ENCODE data around the gene XYLT1. TPM values are rescaled to one million over a fixed set of nuclear protein-coding genes. Genes with fewer than 3 reads are reported as not detected.

Gene XYLT1
- total and polyA plus RNA-seq, 10 of the 15 experiments (the other 5 are each of a cell fraction or from before 2014, with no cell fraction given), result 0.88 to 14.8 (median 5.8) TPM

DNA sequence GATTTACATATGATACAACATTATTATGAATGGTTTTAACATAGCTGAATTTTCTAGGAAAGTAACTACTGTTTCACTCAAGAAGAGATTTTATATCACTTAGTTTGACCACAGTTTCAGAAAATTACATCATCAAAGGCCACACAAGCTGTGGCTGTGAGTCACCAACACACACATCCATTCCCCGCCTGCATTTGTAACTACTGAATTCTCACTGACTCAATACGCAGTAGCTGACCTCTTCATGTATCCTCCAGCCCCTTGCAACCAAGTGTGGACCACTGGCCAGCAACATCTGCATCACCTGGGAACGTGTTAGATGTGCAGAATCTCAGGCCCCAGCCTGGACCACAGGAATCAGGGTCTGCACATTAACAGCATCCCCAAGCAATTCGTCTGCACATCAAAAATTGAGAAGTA, 197.6 kb downstream of the XYLT1 start:
- no TSS peak for BruUV-seq (replicated peaks)
- SMC1A ChIA-PET (ENCODE audit: uncharacterized antibody, unreplicated experiment), result interaction anchor here (0.7 to 2.4 kb wide), 11 partner anchors 10 to 217 kb away, joined by 3 to 15 read pairs (median 4); no protein-coding TSS in a partner anchor
- DNase-seq (ENCODE audit: low read depth, low spot score), result no peak
- TF ChIP-seq JUNB (IDR thresholded peaks at IDR 0.05) (peak; percentile 87), HDAC6 (IDR thresholded peaks at IDR 0.05; ENCODE audit: unreplicated experiment) (no peak), TCF7 (IDR thresholded peaks at IDR 0.05; ENCODE audit: borderline replicate concordance) (peak; percentile 82), STAT1 (conservative IDR thresholded peaks at IDR 0.05) (no peak), SPI1 (IDR thresholded peaks at IDR 0.05; ENCODE audit: borderline replicate concordance, insufficient read depth, low read depth, low read length) (no peak), ZZZ3 (IDR thresholded peaks at IDR 0.05; ENCODE audit: control insufficient read depth, insufficient read length, low read depth) (no peak), ZNF274 (IDR thresholded peaks at IDR 0.05; ENCODE audit: insufficient read depth, insufficient read length) (no peak), FOXM1 (IDR thresholded peaks at IDR 0.05; ENCODE audit: low read depth, low read length) (peak; percentile 45; the same call in 1 of the 2 replicates), BACH1 (IDR thresholded peaks at IDR 0.05; ENCODE audit: borderline replicate concordance) (no peak), HDGF (IDR thresholded peaks at IDR 0.05) (no peak), TCF12 (IDR thresholded peaks at IDR 0.05; ENCODE audit: low read depth, low read length) (no peak), MEF2A (IDR thresholded peaks at IDR 0.05; ENCODE audit: insufficient read depth, low read depth, low read length) (no peak), BCL11A (IDR thresholded peaks at IDR 0.05; ENCODE audit: low read depth, low read length) (0 out of 2 replicates have a peak, but pooled peaks have one; percentile 21), RAD51 (IDR thresholded peaks at IDR 0.05) (no peak), ZNF384 (IDR thresholded peaks at IDR 0.05; ENCODE audit: borderline replicate concordance, low read depth, low read length) (no peak)
- TF ChIP-seq, protein P1, sequence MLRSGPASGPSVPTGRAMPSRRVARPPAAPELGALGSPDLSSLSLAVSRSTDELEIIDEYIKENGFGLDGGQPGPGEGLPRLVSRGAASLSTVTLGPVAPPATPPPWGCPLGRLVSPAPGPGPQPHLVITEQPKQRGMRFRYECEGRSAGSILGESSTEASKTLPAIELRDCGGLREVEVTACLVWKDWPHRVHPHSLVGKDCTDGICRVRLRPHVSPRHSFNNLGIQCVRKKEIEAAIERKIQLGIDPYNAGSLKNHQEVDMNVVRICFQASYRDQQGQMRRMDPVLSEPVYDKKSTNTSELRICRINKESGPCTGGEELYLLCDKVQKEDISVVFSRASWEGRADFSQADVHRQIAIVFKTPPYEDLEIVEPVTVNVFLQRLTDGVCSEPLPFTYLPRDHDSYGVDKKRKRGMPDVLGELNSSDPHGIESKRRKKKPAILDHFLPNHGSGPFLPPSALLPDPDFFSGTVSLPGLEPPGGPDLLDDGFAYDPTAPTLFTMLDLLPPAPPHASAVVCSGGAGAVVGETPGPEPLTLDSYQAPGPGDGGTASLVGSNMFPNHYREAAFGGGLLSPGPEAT (IDR thresholded peaks at IDR 0.05; ENCODE audit: low read depth), result no peak
- TF ChIP-seq, protein P2, sequence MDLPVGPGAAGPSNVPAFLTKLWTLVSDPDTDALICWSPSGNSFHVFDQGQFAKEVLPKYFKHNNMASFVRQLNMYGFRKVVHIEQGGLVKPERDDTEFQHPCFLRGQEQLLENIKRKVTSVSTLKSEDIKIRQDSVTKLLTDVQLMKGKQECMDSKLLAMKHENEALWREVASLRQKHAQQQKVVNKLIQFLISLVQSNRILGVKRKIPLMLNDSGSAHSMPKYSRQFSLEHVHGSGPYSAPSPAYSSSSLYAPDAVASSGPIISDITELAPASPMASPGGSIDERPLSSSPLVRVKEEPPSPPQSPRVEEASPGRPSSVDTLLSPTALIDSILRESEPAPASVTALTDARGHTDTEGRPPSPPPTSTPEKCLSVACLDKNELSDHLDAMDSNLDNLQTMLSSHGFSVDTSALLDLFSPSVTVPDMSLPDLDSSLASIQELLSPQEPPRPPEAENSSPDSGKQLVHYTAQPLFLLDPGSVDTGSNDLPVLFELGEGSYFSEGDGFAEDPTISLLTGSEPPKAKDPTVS (IDR thresholded peaks at IDR 0.05; ENCODE audit: low read depth, low read length), result no peak
- TF ChIP-seq, protein P3, sequence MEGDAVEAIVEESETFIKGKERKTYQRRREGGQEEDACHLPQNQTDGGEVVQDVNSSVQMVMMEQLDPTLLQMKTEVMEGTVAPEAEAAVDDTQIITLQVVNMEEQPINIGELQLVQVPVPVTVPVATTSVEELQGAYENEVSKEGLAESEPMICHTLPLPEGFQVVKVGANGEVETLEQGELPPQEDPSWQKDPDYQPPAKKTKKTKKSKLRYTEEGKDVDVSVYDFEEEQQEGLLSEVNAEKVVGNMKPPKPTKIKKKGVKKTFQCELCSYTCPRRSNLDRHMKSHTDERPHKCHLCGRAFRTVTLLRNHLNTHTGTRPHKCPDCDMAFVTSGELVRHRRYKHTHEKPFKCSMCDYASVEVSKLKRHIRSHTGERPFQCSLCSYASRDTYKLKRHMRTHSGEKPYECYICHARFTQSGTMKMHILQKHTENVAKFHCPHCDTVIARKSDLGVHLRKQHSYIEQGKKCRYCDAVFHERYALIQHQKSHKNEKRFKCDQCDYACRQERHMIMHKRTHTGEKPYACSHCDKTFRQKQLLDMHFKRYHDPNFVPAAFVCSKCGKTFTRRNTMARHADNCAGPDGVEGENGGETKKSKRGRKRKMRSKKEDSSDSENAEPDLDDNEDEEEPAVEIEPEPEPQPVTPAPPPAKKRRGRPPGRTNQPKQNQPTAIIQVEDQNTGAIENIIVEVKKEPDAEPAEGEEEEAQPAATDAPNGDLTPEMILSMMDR (IDR thresholded peaks at IDR 0.05 in 2 of 3, conservative IDR thresholded peaks at IDR 0.05 in 1 of 3; ENCODE audit: control insufficient read depth in 2 of 3, extremely low read depth in 1 of 3, insufficient read depth in 1 of 3, low read depth in 3 of 3, low read length in 3 of 3), result no peak

More for the DNA sequence above, 197.6 kb downstream of the XYLT1 start:
- ATAC-seq (peak; percentile 87), FAIRE-seq (no peak)
- no peak overlapping the region for H3K9ac ChIP-seq (ENCODE audit: control insufficient read depth, insufficient read depth, low read length)
- POLR2A ChIA-PET, result interaction anchor here (0.6 to 1.1 kb wide), 3 partner anchors 24 to 204 kb away, joined by 3 to 7 read pairs (median 3); no protein-coding TSS in a partner anchor
- no peaks in the 10 kb centered on the region for H3K36me3 ChIP-seq (ENCODE audit: control insufficient read depth in 2 of 2, insufficient read depth in 2 of 2, low read length in 1 of 2)
- no peaks in the 10 kb centered on the region for H3K79me2 ChIP-seq (ENCODE audit: control insufficient read depth, insufficient read depth, low read length)
- no peak overlapping the region for H3K27ac ChIP-seq (ENCODE audit: control insufficient read depth, insufficient read depth)
- H3K9me3 ChIP-seq (replicated peaks; ENCODE audit: control insufficient read depth, insufficient read depth, low read length), result no peaks in the 10 kb centered on the region
- CTCF ChIA-PET, result interaction anchor here (1.0 to 1.2 kb wide), 4 partner anchors 17 to 195 kb away, joined by 3 to 6 read pairs (median 4); no protein-coding TSS in a partner anchor
- H4K20me1 ChIP-seq (ENCODE audit: control insufficient read depth, insufficient read depth), result no peaks in the 10 kb centered on the region
- intact Hi-C loops (cut with micrococcal nuclease; ENCODE audit: unreplicated experiment), result no loop called here
- 6% methylated on average over 4 of the region's 4 CpGs for WGBS (ENCODE audit: insufficient coverage, insufficient replicate concordance, low lambda C conversion rate, missing lambda C conversion rate)
- in situ Hi-C loops (cut with MboI), result loop anchor here (5.0 kb wide), 1 partner anchor 49 kb away; no protein-coding TSS in a partner anchor
- peaks cover 20% of the 10 kb centered on the region for H3K4me1 ChIP-seq (ENCODE audit: control insufficient read depth, insufficient read depth, low read length)
- H2AFZ ChIP-seq (ENCODE audit: control insufficient read depth, low read depth, low read length), result no peak overlapping the region
- no peak overlapping the region for H3K4me3 ChIP-seq
- H3K4me2 ChIP-seq (ENCODE audit: control insufficient read depth, insufficient read depth), result no peak overlapping the region
- H3K27me3 ChIP-seq (replicated peaks in 1 of 2; ENCODE audit: control insufficient read depth in 2 of 2, insufficient read depth in 2 of 2, low read length in 1 of 2), result no peaks in the 10 kb centered on the region
- RAD21 ChIA-PET (ENCODE audit: unreplicated experiment), result interaction anchor here (0.8 to 1.7 kb wide), 8 partner anchors 10 to 205 kb away, joined by 3 to 8 read pairs (median 4); no protein-coding TSS in a partner anchor

Data from GM12878 (cell line).